Stomach (tissue), 9 donors: Measurements from ENCODE around the gene KHDRBS2. TPM values are rescaled to one million over a fixed set of nuclear protein-coding genes. Genes with fewer than 3 reads are reported as not detected.
A peak's percentile ranks its signal among the peaks of the same experiment; 100 is the strongest.

Experiments used
- DNase-seq, 2 donors: peaks; one replicate each; pipeline versions ENCODE4 v3.0.0 to v3.0.0-alpha.2; 2013 to 2019
- H3K27ac ChIP-seq, 5 donors: fragments of 200-600 bp in 4 of 5; sonication (generic) in 4 of 5; one replicate each; pipeline ENCODE4 v1.5.1; 2013 to 2019; ENCODE audit warnings: mild to moderate bottlenecking in 1 of 5, moderate library complexity in 1 of 5
- H3K27me3 ChIP-seq, 3 donors: fragments of 200-600 bp; sonication (generic); one replicate each; pipeline ENCODE4 v1.5.1; 2017 to 2019; ENCODE audit warnings: mixed run types in 1 of 3
- H3K36me3 ChIP-seq, 4 donors: fragments of 200-600 bp; sonication (generic); 1 replicate in 3 of 4; 2 replicates in 1 of 4; pipeline ENCODE4 v1.5.1; 2016 to 2019
- H3K4me1 ChIP-seq, 4 donors: fragments of 200-600 bp; sonication (generic); one replicate each; pipeline ENCODE4 v1.5.1; 2016 to 2019
- H3K4me3 ChIP-seq, 4 donors: fragments of 200-600 bp; sonication (generic) in 3 of 4; one replicate each; pipeline ENCODE4 v1.5.1; 2016 to 2019; ENCODE audit warnings: mild to moderate bottlenecking in 1 of 4
- H3K9me3 ChIP-seq, 4 donors: fragments of 200-600 bp; sonication (generic); one replicate each; pipeline ENCODE4 v1.5.1; 2016 to 2019
- CTCF ChIP-seq, 7 experiments: fragments of 450-650 bp in 4 of 7; fragments of 200-600 bp in 3 of 7; sonication (generic) in 3 of 7; IDR thresholded peaks; one replicate each; pipeline ENCODE4 v1.5.1; 2016 to 2019; ENCODE audit warnings: antibody characterized with exemption in 7 of 7, control low read depth in 2 of 7, mild to moderate bottlenecking in 1 of 7
- EP300 ChIP-seq: sonication (generic); formaldehyde crosslinking; IDR thresholded peaks from one replicate; pipeline ENCODE4 v1.6.1; 2017; ENCODE audit warnings: antibody characterized with exemption
- POLR2A ChIP-seq, 4 donors: fragments of 450-650 bp; IDR thresholded peaks; one replicate each; pipeline ENCODE4 v1.6.1; 2016; ENCODE audit warnings: antibody characterized with exemption in 4 of 4, control low read depth in 2 of 4, mild to moderate bottlenecking in 1 of 4, moderate library complexity in 1 of 4
- POLR2AphosphoS5 ChIP-seq, 3 donors: sonication (generic); formaldehyde crosslinking; IDR thresholded peaks; one replicate each; pipeline ENCODE4 v1.6.1; 2016; ENCODE audit warnings: antibody characterized with exemption in 3 of 3
- WGBS, 5 donors: extraction: QIAGEN DNeasy Blood & Tissue Kit in 3 of 5; methylation state at CpG; one replicate each; pipeline versions ENCODE4 v1.1.5 to v1.1.7; 2013 to 2018; 5-methylcytosine and 5-hydroxymethylcytosine counted together
- intact Hi-C: fragments of 100-400 bp; cut with DNase I; formaldehyde crosslinking; loops from one replicate; pipeline ENCODE4 v1.15.1; 2023; ENCODE audit warnings: low total_unique reads
- polyA plus RNA-seq, 3 donors: library from polyadenylated mRNA; stranded (reverse); fragments of 200-250 nt; gene quantifications; one replicate each; pipeline ENCODE4 v1.2.3, GENCODE V29; 2013
- total RNA-seq, 5 donors: library from RNA; depleted of rRNA; stranded (reverse); fragments of >200 nt; gene quantifications; one replicate each; pipeline versions ENCODE4 v1.1.0 to v1.2.3, GENCODE V29; 2014 to 2016
- donor health status: healthy with polysubstance abuse.
- donor health status: Bipolar disorder and iron deficiency.
- donor health status: healthy.

The KHDRBS2 gene
- total and polyA plus RNA-seq, 8 donors, result 0.45 to 0.87 (median 0.73) TPM; not detected in 5

DNA sequence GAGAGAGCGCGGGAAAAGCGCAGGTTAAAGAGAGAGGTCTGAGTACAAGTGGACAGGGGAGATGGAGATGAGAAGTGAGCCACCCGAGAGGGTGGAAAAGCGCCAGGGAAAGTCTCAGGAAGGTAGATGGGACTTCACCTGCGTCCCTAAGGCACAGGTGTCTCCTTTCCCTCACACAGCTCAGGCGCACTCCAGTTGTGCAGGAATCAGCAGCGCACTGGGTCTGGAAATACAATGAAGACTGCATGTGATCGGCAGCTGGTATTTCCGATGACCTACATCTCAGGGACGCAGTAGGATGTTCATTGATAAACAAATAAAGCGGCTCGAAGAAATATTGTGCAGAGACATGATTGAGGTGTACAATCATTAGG, 432 bp upstream of the KHDRBS2 start:
- H3K27me3 ChIP-seq, result peaks cover 0 to 41% (median 13%) of the 10 kb centered on the region in 3 donors
- intact Hi-C loops, result no loop called here
- H3K27ac ChIP-seq, result no peak overlapping the region
- H3K4me1 ChIP-seq, result peaks cover 6 to 21% (median 12%) of the 10 kb centered on the region in 4 donors
- TF ChIP-seq POLR2A (IDR thresholded peaks at IDR 0.05) (no peak), CTCF (IDR thresholded peaks at IDR 0.05) (no peak), POLR2AphosphoS5 (IDR thresholded peaks at IDR 0.05) (no peak), EP300 (no peak)
- H3K4me3 ChIP-seq, result peak overlapping the region; percentile 37 to 51 (median 44)
- H3K36me3 ChIP-seq, result no peaks in the 10 kb centered on the region
- 2 to 5% (median 4%) methylated on average over 13 of the region's 13 CpGs for WGBS, 5 donors
- DNase-seq, result no peak
- no peaks in the 10 kb centered on the region for H3K9me3 ChIP-seq

- 34 to 49% (median 45%) methylated on average over 2 of the region's 2 CpGs for WGBS, 5 donors
- Histone ChIP-seq H3K27me3 (peaks cover 0 to 41% (median 13%) of the 10 kb centered on the region in 3 donors), H3K4me1 (peaks cover 6 to 21% (median 12%) of the 10 kb centered on the region in 4 donors), H3K27ac (no peak overlapping the region), H3K4me3 (no peak overlapping the region), H3K36me3 (no peaks in the 10 kb centered on the region), H3K9me3 (no peaks in the 10 kb centered on the region)
- intact Hi-C loops, result no loop called here
- TF ChIP-seq POLR2A (IDR thresholded peaks at IDR 0.05), result no peak
- DNase-seq, result no peak
Measured at GRCh38 chr6:62284725-62285124, 1.3 kb downstream of the KHDRBS2 start.

- DNase-seq, result peak in 1 of 2 donors; percentile 73
- H3K36me3 ChIP-seq, result no peaks in the 10 kb centered on the region
- no peaks in the 10 kb centered on the region for H3K9me3 ChIP-seq
- peaks cover 0 to 41% (median 13%) of the 10 kb centered on the region in 3 donors for H3K27me3 ChIP-seq
- H3K4me1 ChIP-seq, result peaks cover 6 to 21% (median 12%) of the 10 kb centered on the region in 4 donors
- 49 to 60% (median 53%) methylated on average over 2 of the region's 2 CpGs for WGBS, 5 donors
- no peak for TF ChIP-seq EP300
- TF ChIP-seq CTCF (IDR thresholded peaks at IDR 0.05), result peak in 4 of 7 experiments; percentile 17 to 42 (median 24)
- no peak for TF ChIP-seq POLR2A (IDR thresholded peaks at IDR 0.05)
- TF ChIP-seq POLR2AphosphoS5 (IDR thresholded peaks at IDR 0.05), result no peak
- no peak overlapping the region for H3K27ac ChIP-seq
- intact Hi-C loops, result no loop called here
- no peak overlapping the region for H3K4me3 ChIP-seq
Measured at GRCh38 chr6:62283796-62284411, 2.1 kb downstream of the KHDRBS2 start.

GRCh38 chr6:62283365-62283764, 2.7 kb downstream of the KHDRBS2 start:
- WGBS, 5 donors, result 46 to 65% (median 54%) methylated on average over 2 of the region's 2 CpGs
- H3K27me3 ChIP-seq, result peaks cover 0 to 38% (median 13%) of the 10 kb centered on the region in 3 donors
- peaks cover 6 to 21% (median 12%) of the 10 kb centered on the region in 4 donors for H3K4me1 ChIP-seq
- no peak overlapping the region for H3K4me3 ChIP-seq
- no peaks in the 10 kb centered on the region for H3K9me3 ChIP-seq
- no peaks in the 10 kb centered on the region for H3K36me3 ChIP-seq
- intact Hi-C loops, result no loop called here
- no peak for DNase-seq
- no peak overlapping the region for H3K27ac ChIP-seq
- TF ChIP-seq EP300, result no peak
- no peak for TF ChIP-seq POLR2AphosphoS5 (IDR thresholded peaks at IDR 0.05)

GRCh38 chr6:62280099-62280498, 5.9 kb downstream of the KHDRBS2 start:
- H3K36me3 ChIP-seq, result no peaks in the 10 kb centered on the region
- no peak for TF ChIP-seq POLR2AphosphoS5 (IDR thresholded peaks at IDR 0.05)
- TF ChIP-seq POLR2A (IDR thresholded peaks at IDR 0.05), result no peak
- TF ChIP-seq CTCF (IDR thresholded peaks at IDR 0.05), result no peak
- TF ChIP-seq EP300, result no peak
- intact Hi-C loops, result no loop called here

More at GRCh38 chr6:62280099-62280498, 5.9 kb downstream of the KHDRBS2 start:
- Histone ChIP-seq H3K27me3 (peaks cover 0 to 6% (median 0%) of the 10 kb centered on the region in 3 donors), H3K4me1 (peaks cover 0 to 4% (median 0%) of the 10 kb centered on the region in 4 donors), H3K9me3 (no peaks in the 10 kb centered on the region), H3K4me3 (no peak overlapping the region), H3K27ac (no peak overlapping the region)
- DNase-seq, result no peak
- 74 to 86% (median 83%) methylated on average over 3 of the region's 3 CpGs for WGBS, 5 donors
